Urothelium cell line (cell line): ENCODE measurements around the gene TAAR2.
A peak's percentile ranks its signal among the peaks of the same experiment; 100 is the strongest.
"Not testable (repeated sequence)": the region's sequence is repeated elsewhere in the genome, so short reads cannot be mapped to it uniquely, and the experiment has no call there.

ENCODE experiments used
- DNase-seq: peaks from one replicate; pipeline ENCODE4 v3.0.0; 2011; ENCODE audit warnings: low spot score, mixed read lengths
- FAIRE-seq: peaks from 2 replicates; lab custom pipeline; 2011; peaks lifted over from hg19 to GRCh38; lab: Jason Lieb, UNC

The TAAR2 gene, protein sequence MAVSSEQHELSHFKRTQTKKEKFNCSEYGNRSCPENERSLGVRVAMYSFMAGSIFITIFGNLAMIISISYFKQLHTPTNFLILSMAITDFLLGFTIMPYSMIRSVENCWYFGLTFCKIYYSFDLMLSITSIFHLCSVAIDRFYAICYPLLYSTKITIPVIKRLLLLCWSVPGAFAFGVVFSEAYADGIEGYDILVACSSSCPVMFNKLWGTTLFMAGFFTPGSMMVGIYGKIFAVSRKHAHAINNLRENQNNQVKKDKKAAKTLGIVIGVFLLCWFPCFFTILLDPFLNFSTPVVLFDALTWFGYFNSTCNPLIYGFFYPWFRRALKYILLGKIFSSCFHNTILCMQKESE

DNA sequence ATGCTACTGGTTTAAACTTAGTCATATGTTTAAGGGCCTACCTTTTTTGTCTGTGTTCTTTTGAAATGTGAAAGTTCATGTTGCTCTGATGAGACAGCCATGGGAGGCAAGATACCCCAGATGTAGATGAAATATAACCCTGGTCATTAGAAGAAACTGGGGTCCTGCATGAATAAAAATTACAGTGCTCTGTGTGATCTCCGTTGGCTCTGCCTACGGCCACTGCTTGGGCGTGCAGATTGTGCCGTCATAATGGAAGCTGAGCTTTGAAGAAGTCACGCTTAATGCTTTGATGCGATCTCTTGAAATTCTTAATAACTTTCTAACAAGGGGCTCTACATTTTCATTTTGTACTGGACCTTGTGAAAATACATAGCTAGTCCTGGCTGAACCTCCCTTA lies at the start of gene TAAR2:
Gene TAAR2, minus strand, starts transcription at position 101 of the 400 bp plus-strand sequence. Its CDS starts 0 bp downstream, at position 101.
- DNase-seq: no peak
- FAIRE-seq: no peak

DNA sequence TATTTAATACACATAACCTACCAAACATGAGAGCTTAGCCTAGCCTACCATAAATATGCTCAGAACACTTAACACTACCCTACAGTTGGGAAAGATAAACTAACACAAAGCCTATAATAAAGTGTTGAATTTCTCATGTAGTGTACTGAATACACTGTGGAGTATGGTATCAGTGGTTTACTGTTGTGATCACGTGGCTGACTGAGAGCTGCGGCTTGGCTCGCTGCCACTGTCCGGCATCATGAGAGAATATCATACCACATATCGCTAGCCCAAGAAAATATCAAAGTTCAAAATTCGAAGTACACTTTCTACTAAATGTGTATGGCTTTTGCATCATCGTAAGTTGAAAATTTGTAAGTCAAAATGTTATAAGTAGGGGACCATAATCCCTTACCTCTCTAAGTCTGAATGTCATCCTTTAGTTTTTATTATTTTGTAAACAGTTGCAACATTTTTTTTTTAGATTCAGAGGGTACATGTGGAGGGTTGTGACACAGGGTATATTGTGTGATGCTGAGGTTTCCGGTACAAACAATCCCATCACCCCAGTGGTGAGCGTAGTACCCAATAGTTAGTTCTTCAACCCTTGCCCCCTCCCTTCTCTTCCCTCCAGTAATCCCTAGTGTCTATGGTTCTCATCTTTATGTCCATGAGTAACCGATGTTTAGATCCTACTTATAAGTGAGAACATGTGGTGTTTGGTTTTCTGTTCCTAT lies 49.5 kb upstream of the TAAR2 start:
- FAIRE-seq: no peak
- DNase-seq: peak; percentile 32

DNA sequence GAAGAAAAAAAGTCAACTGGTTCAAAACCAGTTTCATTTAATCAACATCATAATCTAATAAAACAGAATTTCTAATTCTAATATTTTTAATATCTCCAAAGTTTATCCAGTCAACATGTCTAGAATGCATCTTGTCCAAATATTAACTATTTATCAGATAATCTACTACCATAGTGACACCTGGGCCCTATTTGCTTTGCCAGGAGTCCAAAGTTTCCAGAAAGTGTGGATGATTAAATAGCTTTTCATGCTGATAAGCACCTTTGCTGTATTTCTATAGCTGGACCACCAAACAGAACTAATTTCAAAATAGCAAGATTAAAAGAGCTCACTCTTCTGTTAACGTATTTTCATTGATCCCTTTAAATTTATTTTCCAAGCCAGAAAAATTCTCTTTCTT lies 47.2 kb upstream of the TAAR2 start:
- DNase-seq (no peak), FAIRE-seq (no peak)

DNA sequence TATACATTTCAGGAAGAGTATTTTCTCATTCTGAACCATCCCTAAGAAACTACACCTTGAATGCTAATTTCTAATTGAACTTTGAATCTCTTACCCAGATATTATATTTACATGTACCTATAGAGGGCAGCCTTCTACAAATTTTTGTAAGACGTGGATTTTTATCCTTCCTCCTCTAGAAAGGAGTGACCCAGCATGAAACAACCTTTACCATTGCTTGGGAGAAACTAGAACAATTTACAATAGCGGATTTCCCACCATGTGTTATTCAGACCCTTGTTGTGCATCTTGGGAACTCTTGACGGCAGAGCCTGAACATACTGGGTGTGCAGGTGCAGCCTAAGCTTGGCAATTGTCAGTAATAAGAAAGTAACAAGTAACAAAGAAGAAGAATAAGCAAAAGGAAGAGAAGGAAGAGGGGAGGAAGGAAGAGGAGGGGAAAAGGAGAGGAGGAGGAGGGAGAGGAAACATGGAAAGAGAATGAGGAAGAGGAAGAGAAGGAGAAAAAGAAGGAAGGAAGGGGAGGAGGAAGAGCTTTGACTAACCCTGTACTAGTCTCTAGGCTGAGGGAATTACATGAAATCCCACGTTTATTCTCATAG lies 45.7 kb upstream of the TAAR2 start:
- FAIRE-seq (no peak), DNase-seq (peak; percentile 33)

DNA sequence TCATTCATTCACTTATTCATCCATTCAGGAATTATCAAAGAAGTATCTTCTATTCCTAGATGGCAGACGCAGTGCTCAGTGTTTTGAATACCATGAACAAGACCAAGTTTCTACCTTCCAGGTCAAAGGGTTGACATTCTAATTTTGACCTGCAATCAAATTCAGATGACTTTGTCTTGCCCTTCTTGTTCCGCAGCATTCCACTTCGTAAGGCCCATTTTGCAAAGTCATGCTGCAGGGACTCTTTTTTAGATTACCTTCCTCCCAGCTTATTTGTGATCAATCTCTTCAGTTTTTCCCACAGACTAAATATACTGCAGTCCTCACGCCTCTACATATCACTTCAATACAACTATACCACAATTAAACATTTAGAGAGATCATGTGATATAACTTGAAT lies 42.0 kb upstream of the TAAR2 start:
- DNase-seq (no peak), FAIRE-seq (no peak)

DNA sequence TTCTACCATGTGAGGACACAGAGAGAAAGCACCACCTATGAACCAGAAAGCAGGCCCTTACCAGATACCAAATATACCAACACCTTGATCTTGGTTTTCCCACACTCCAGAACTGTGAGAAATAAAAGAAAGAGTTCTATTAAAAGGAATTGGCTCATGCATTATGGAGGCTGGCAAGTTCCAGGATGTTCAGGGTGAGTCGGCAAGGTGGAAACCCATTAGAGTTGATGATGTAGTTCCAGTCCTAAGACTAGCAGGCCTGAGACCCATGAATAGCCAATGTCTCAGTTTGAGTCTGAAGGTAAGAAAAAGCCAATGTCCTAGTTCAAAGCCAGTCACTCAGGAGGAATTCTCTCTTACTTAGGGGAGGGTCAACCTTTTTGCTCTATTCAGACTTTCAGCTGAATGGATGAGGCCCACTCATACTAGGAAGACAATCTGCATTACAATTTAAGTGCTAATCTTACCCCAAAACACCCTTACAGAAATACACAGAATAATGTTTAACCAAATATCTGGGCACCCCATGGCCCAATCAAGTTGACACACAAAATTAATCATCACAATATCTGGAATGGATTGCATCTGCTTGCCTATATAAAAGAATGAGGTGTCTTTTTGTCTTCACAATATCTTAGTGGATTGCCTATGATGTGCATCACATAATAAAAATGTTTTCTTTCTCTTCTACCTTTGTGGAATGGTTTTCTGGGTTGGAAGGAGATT lies 40.4 kb upstream of the TAAR2 start:
- no peak for DNase-seq
- no peak for FAIRE-seq

DNA sequence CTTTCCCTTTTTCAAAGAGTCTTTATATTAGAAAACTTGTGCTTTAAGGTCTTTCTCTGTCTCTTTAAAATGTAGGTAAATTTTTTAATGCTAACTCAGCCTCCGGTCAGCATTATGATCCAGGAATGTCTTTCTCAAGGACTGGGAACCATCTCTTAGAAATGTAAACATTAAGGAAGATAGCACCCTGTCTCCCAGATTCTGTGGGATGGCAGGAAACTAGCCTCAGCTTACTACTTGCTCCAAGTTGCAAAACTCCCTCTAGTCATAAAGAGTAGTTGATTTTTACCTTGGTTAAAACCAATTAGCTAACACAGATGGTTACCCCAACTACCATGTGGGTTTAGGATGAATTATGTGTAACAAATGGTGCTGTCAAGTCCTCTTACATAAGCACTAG lies 39.6 kb upstream of the TAAR2 start:
- FAIRE-seq: no peak
- no peak for DNase-seq

DNA sequence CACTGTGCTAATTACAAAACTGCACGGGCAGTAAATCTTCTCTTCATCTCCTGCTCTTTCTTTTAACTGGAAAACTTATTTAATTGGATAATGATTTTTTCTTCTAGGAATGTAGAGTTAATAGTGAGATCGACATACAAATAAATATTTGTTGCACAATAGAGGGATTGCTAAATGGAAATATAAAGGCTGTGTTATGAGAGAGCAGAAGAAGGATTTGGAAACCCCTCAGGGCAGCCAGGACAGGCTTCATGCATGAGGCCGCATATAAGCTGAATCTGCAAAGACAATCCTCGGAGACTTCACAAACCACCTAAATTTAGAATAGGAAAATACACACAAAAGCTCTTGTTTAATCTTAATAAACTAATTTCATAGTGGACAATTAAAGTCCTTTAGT lies 37.8 kb upstream of the TAAR2 start:
- no peak for FAIRE-seq

DNA sequence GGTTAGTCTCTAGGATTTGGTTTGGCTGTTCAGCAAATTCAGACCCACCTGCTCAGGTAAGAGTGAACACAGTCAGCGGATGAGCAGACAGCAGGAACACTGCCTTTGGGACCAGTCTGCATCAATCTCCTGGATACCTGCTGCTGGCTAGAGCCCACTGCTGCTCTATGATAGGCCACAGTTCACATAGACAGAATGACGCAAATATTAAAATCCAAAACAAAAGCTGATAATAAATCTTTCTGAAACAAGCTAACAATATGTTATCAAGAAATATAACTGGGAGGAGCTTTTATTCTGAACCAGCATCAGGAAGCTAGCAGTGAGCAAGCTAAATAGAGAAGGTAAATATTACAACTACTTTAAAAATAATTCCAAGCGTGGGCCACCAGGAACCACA lies 35.0 kb upstream of the TAAR2 start, which contains the start of gene TAAR1:
Gene TAAR1, minus strand, starts transcription at position 101 of the 400 bp plus-strand sequence. CDS start 13,179 bp downstream, outside the sequence.
- DNase-seq: no peak
- FAIRE-seq: no peak

More for the DNA sequence above, 37.8 kb upstream of the TAAR2 start:
- no peak for DNase-seq

DNA sequence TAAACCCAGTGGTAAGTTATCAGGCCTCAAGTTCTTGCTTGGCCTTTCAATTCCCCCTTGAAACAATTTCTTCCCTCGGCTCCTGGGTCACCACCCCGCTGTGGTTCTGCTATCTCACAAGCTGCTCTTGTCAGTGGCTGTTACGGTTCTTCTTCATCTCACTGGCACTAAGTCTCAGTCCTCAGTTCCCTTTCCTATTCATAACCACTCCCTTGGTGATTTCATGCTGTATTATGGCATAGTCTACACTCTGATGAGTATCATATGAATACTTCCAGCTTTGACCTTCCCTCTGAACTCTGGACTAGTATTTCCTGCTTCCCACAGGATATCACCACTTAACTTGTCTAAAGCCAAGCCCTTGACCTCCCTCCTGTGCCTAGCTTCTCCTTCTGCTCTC lies 27.0 kb upstream of the TAAR2 start:
- DNase-seq: no peak

DNA sequence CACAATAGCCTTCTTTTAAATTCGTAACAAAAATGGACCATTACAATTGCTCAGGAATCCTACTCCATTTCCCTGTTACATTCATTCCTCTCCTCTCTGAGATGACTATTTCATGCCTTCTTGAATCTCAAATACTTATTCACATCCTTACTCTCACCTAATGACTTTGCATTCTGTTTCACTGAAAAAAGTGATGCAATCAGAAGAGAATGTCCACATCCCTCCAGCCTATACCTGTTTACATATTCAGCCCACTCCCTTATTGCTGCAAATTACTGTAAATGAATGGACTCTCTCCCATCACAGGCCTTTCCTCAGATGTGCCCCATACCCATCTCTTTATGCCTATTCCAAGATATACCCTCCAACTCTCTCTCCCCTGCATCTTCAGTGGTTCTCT lies 26.4 kb upstream of the TAAR2 start:
- DNase-seq (no peak), FAIRE-seq (no peak)

More for the DNA sequence above, 27.0 kb upstream of the TAAR2 start:
- FAIRE-seq: no peak

DNA sequence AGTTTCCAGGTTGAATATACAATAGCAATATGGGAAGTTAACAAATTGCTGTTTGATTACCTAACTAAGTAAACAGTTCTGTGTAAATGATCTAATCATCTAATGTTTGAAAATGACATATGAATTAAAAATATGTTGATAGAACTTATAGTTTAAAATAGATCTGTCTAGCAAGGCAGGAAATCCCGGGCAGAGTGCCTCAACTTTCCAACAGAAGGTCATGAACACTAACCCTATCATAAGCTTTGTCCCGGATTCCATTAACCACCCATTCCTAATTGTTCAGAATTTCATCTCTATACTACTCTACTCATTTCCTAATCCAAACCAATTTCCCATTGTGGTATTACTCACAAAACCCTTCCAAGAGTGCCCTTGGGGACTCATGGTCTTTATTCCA lies 24.8 kb upstream of the TAAR2 start:
- no peak for DNase-seq
- FAIRE-seq: no peak

DNA sequence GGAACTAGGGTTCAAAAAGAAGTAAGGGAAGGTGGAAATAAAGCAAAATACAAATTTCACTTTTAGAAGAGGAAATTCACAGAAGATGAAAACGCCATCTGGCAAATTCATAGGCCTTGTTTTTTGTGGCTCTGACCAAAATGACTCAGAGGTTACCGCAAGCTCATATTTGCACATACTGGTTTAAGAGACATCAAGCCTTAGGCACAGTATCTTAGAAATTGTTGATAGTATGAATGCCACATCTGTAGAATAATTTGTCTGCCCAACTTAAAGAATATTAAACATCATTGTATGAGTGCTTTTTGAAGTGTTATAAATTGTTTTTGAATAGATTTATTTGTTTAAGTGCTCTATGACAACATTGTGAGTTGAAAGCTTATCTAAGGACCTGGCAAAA lies 24.3 kb upstream of the TAAR2 start:
- DNase-seq: peak; percentile 42

DNA sequence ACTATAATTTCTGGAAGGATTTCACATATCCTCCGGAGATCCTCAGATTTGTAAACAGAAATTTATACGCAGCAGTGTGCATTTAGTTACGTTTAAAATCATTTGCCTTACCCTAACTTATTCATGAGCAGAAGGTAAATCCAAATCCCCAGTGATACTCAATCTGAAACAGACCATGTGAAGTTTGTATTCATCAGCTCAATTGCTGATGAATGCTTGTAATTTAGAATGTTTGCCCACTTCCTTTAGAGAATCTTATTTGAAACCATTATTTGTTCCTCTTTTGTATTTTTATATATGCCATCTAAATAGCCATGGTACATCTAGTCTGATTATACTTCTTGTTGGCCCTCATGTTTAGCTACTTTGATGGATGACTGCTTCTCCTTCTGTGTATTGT lies 19.5 kb upstream of the TAAR2 start:
- no peak for DNase-seq
- FAIRE-seq: no peak

More for the DNA sequence above, 24.3 kb upstream of the TAAR2 start:
- no peak for FAIRE-seq

DNA sequence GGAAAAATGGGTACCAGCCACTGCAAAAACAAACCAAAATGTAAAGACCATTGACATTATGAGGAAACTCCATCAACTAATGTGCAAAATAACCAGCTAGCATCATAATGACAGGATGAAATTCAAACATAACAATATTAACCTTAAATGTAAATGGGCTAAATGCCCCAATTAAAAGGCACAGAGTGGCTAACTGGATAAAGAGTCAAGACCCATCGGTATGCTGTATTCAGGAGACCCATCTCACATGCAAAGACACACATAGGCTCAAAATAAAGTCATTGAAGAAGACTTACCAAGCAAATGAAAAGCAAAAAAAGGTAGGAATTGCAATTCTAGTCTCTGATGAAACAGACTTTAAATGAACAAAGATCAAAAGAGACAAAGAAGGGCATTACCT lies 13.1 kb upstream of the TAAR2 start:
- not testable (repeated sequence) for DNase-seq, FAIRE-seq

DNA sequence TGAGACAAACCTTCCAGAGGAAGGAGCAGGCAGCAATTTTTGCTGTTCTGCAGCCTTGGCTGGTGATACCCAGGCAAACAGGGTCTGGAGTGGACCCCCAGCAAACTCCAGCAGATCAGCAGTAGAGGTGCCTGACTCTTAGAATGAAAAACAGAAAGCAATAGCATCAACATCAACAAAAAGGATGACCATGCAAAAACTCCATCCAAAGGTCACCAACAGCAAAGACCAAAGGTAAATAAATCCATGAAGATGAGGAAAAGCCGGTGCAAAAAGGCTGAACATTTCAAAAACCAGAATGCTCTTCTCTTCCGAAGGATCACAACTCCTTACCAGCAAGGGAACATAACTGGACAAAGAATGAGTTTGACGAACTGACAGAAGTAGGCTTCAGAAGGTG lies 11.8 kb upstream of the TAAR2 start:
- DNase-seq, FAIRE-seq: not testable (repeated sequence)

DNA sequence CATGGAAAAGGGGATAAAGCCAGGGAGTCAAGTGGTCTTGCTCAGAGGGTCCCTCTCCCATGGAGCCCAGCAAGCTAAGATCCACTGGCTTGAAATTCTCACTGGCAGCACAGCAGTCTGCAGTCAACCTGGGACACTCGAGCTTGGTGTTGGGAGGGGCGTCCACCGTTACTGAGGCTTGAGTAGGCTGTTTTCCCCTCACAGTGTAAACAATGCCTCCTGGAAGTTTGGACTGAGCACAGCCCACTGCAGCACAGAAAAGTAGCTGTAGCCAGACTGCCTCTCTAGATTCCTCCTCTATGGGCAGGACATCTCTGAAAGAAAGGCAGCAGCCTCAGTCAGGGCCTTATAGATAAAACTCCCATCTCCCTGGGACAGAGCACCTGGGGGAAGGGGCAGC lies 11.2 kb upstream of the TAAR2 start:
- not testable (repeated sequence) for FAIRE-seq

DNA sequence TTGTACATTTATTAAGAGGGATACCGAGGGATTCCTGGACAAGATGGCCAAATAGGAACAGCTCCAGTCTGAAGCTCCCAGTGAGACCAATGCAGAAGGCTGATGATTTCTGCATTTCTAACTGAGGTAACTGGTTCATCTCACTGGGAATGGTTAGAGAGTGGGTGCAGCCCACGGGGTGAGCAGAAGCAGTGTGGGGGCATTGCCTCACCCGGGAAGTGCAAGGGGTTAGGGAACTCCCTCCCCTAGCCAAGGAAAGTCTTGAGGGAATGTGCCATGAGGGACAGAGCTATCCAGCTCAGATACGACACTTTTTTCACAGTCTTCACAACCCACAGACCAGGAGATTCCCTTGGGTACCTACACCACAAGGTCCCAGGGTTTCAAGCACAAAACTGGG lies 10.7 kb upstream of the TAAR2 start:
- DNase-seq (no peak), FAIRE-seq (no peak)

More for the DNA sequence above, 11.2 kb upstream of the TAAR2 start:
- DNase-seq: not testable (repeated sequence)

DNA sequence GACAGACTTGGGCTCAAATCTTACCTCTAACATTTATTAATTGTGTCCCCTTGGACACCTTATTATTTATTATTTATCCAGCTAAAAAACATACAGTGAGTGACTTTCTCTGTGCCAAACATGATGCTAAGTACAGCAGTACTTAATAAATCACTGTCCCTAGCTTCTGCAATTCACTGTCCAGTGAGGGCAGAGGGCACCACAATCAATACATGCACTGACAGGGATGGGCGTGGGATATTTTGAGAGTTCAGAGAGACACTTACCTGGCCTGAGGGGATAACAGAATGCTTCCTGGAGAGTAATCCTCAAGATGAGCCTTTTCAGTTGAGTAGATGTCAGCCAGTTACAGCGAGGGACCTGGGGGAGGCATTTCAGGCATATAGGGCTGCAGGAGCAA lies 9.3 kb upstream of the TAAR2 start:
- no peak for FAIRE-seq

DNA sequence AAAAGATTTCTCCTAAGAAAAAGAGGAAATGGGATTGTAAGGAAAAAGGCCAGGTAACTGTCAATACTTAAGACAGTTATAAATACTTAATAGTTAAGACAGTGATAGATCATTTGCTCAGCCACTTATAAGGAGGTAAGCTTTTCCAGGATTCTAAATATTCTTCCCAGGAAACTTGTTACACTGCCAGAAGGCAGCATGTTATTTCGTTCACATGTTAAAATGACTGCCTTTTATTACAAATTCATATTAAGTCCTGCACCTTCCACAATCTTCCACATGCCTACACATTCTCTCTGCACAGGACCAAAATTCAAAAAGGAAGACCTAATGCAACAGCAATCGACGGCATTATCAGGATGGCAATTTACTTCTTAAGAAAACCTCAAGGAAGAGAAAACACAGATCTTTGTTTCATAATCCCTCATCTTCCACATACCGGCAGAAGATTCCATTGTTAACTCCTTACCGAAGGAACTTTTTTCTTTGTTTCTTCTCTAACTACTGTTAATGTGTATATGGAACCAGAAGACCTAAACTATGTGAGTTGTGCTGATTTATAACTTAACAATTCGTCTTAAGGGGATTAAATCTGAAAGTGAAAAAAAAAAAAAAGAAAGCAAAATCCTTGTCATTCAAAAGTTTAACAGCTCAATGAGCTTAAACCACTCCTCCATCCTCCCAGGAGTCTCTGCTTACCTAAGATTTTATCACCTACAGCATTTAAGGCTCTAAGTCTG lies 799 bp downstream of the TAAR2 start:
- no peak for FAIRE-seq
- DNase-seq: no peak

More for the DNA sequence above, 9.3 kb upstream of the TAAR2 start:
- DNase-seq: no peak
